ENCODE measurements around the gene GATA3. TPM values are rescaled to one million over a fixed set of nuclear protein-coding genes. Genes with fewer than 3 reads are reported as not detected.
"Not testable (repeated sequence)": the region's sequence is repeated elsewhere in the genome, so short reads cannot be mapped to it uniquely, and the experiment has no call there.

GATA3 gene
- total and polyA plus RNA-seq, 12 donors, result 1.1 to 3.2 (median 1.4) TPM

GRCh38 chr10:8023851-8024250 is 30.6 kb upstream of the GATA3 start:
- WGBS, 2 donors, result 89 to 96% methylated on average over 2 of the region's 2 CpGs
- H3K27ac ChIP-seq, result no peak overlapping the region
- no peak overlapping the region for H3K4me3 ChIP-seq
- intact Hi-C loops (cut with DNase I), result no loop called here
- no peak for DNase-seq
- H3K27me3 ChIP-seq, result peaks cover 0 to 51% (median 28%) of the 10 kb centered on the region in 7 donors
- H3K4me1 ChIP-seq, result no peaks in the 10 kb centered on the region
- no peaks in the 10 kb centered on the region for H3K36me3 ChIP-seq
- H3K9me3 ChIP-seq, result no peaks in the 10 kb centered on the region
- no peak for ATAC-seq
- TF ChIP-seq CTCF (IDR thresholded peaks at IDR 0.05), result no peak

GRCh38 chr10:8026349-8027259 is 27.9 kb upstream of the GATA3 start:
- intact Hi-C loops (cut with DNase I), result no loop called here
- WGBS, 2 donors, result 33 to 44% methylated on average over 17 of the region's 17 CpGs
- no peak for ATAC-seq

GRCh38 chr10:8031211-8031610 is 23.3 kb upstream of the GATA3 start:
- intact Hi-C loops (cut with DNase I); H3K27ac ChIP-seq; H3K4me3 ChIP-seq; DNase-seq; ATAC-seq; H3K9me3 ChIP-seq; H3K36me3 ChIP-seq: not testable (repeated sequence)
- Histone ChIP-seq H3K4me1 (peaks cover 0 to 28% (median 20%) of the 10 kb centered on the region in 9 donors), H3K27me3 (peaks cover 24 to 91% (median 86%) of the 10 kb centered on the region in 7 donors)
- 88 to 92% methylated on average over 5 of the region's 5 CpGs for WGBS, 2 donors

More at GRCh38 chr10:8026349-8027259, 27.9 kb upstream of the GATA3 start:
- TF ChIP-seq CTCF (IDR thresholded peaks at IDR 0.05), result no peak
- H3K9me3 ChIP-seq, result no peaks in the 10 kb centered on the region
- no peaks in the 10 kb centered on the region for H3K4me1 ChIP-seq
- no peaks in the 10 kb centered on the region for H3K36me3 ChIP-seq
- DNase-seq, result no peak
- peaks cover 0 to 77% (median 55%) of the 10 kb centered on the region in 7 donors for H3K27me3 ChIP-seq
- no peak overlapping the region for H3K27ac ChIP-seq
- no peak overlapping the region for H3K4me3 ChIP-seq

- 85 to 95% methylated on average over 7 of the region's 7 CpGs for WGBS, 2 donors
- TF ChIP-seq CTCF (IDR thresholded peaks at IDR 0.05), result no peak
- DNase-seq, result no peak
- Histone ChIP-seq H3K4me1 (peaks cover 0 to 40% (median 23%) of the 10 kb centered on the region in 9 donors), H3K4me3 (no peak overlapping the region), H3K27me3 (peaks cover 36 to 91% (median 86%) of the 10 kb centered on the region in 7 donors), H3K36me3 (no peaks in the 10 kb centered on the region), H3K9me3 (no peaks in the 10 kb centered on the region), H3K27ac (no peak overlapping the region)
- intact Hi-C loops (cut with DNase I), result no loop called here
- ATAC-seq, result no peak
These were observed 21.9 kb upstream of the GATA3 start for GRCh38 chr10:8032558-8032957.
